Thymus (tissue), 11 donors: ENCODE results near the gene SMAD1. TPM values are rescaled to one million over a fixed set of nuclear protein-coding genes. Genes with fewer than 3 reads are reported as not detected.
A peak's percentile ranks its signal among the peaks of the same experiment; 100 is the strongest.
"Not testable (repeated sequence)": the region's sequence is repeated elsewhere in the genome, so short reads cannot be mapped to it uniquely, and the experiment has no call there.

ENCODE experiments used
- DNase-seq, 9 donors: peaks; one replicate each; pipeline ENCODE4 v3.0.0-alpha.2; 2013; ENCODE audit warnings: low spot score in 9 of 9, low read depth in 6 of 9, missing footprints in 1 of 9
- H3K27ac ChIP-seq, 2 donors: one replicate each; pipeline ENCODE4 v1.5.1; 2013; ENCODE audit warnings: control low read depth in 1 of 2, low read depth in 1 of 2, low read length in 1 of 2, mild to moderate bottlenecking in 1 of 2, moderate library complexity in 1 of 2
- H3K27me3 ChIP-seq, 2 donors: one replicate each; pipeline ENCODE4 v1.5.1; 2013; ENCODE audit warnings: low read length in 1 of 2; ENCODE audit not compliant: control insufficient read depth in 2 of 2, insufficient read depth in 1 of 2
- H3K36me3 ChIP-seq, 2 donors: one replicate each; pipeline ENCODE4 v1.5.1; 2013; ENCODE audit warnings: low read length in 1 of 2, mild to moderate bottlenecking in 1 of 2, moderate library complexity in 1 of 2; ENCODE audit not compliant: control insufficient read depth in 2 of 2, insufficient read depth in 2 of 2
- H3K4me1 ChIP-seq, 2 donors: one replicate each; pipeline ENCODE4 v1.5.1; 2013; ENCODE audit warnings: low read length in 2 of 2; ENCODE audit not compliant: control insufficient read depth in 2 of 2, insufficient read depth in 2 of 2
- H3K4me3 ChIP-seq, 2 donors: one replicate each; pipeline ENCODE4 v1.5.1; 2013; ENCODE audit warnings: low read length in 2 of 2, control low read depth in 1 of 2, mild to moderate bottlenecking in 1 of 2
- H3K9me3 ChIP-seq, 2 donors: one replicate each; pipeline ENCODE4 v1.5.1; 2013; ENCODE audit warnings: low read length in 1 of 2, mild to moderate bottlenecking in 1 of 2; ENCODE audit not compliant: control insufficient read depth in 2 of 2, insufficient read depth in 1 of 2
- WGBS: extraction: QIAGEN DNeasy Blood & Tissue Kit; methylation state at CpG from one replicate; pipeline ENCODE4 v1.1.7; 2013; 5-methylcytosine and 5-hydroxymethylcytosine counted together
- polyA plus RNA-seq: library from polyadenylated mRNA; stranded (reverse); fragments of 200-250 nt; gene quantifications from one replicate; pipeline ENCODE4 v1.2.3, GENCODE V29; 2013
- total RNA-seq: library from RNA; stranded (reverse); fragments of 120-200 nt; gene quantifications from one replicate; pipeline ENCODE4 v1.2.4, GENCODE V29; 2013
- donor health status: healthy.

The SMAD1 gene
- total and polyA plus RNA-seq, 2 donors: 6.8 to 23.5 TPM

DNA sequence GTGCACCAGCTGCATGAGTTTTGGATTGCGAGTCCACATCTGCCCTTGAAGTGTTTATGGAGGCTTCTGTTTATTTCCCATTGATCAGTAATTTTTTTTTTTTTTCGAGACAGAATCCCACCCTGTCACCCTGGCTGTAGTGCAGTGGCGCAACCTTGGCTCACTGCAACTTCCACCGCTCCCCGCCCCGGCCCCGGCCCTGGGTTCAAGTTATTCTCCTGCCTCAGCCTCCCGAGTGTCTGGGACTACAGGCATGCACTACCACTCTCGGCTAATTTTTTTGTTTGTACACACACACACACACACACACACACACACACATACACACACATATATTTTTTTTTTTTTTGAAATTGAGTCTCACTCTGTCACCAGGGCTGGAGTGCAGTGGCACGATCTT, 46.1 kb downstream of the SMAD1 start:
- Histone ChIP-seq H3K9me3 (peaks cover 0 to 3% of the 10 kb centered on the region in 2 donors), H3K36me3 (no peaks in the 10 kb centered on the region), H3K4me1 (peaks cover 0 to 13% of the 10 kb centered on the region in 2 donors), H3K27ac (no peak overlapping the region), H3K27me3 (no peaks in the 10 kb centered on the region), H3K4me3 (no peak overlapping the region)
- WGBS: 98% methylated on average over 10 of the region's 10 CpGs
- DNase-seq: no peak

DNA sequence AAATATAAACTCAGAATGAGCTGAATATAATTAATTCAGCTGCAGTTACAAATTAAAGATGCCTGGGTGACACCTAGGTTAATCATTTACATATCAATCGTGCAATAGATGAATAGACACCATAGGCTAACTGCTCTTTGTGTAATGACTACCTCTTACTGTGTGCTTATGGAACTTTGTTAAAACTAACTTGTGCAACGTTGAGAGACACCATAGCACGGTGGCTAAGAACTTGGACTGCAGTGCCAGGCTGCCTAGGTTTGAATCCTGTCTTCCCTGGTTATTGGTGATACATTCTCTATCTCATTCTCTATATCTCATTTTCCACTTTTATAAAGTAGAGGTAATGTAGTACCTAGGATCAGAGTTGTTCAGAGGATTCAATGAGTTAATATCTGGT, 46.9 kb downstream of the SMAD1 start:
- no peaks in the 10 kb centered on the region for H3K36me3 ChIP-seq
- no peak overlapping the region for H3K4me3 ChIP-seq
- peaks cover 0 to 2% of the 10 kb centered on the region in 2 donors for H3K9me3 ChIP-seq
- no peaks in the 10 kb centered on the region for H3K27me3 ChIP-seq
- H3K27ac ChIP-seq: no peak overlapping the region
- whole genome bisulfite sequencing: 98% methylated on average over 3 of the region's 3 CpGs
- peaks cover 0 to 11% of the 10 kb centered on the region in 2 donors for H3K4me1 ChIP-seq
- no peak for DNase-seq

DNA sequence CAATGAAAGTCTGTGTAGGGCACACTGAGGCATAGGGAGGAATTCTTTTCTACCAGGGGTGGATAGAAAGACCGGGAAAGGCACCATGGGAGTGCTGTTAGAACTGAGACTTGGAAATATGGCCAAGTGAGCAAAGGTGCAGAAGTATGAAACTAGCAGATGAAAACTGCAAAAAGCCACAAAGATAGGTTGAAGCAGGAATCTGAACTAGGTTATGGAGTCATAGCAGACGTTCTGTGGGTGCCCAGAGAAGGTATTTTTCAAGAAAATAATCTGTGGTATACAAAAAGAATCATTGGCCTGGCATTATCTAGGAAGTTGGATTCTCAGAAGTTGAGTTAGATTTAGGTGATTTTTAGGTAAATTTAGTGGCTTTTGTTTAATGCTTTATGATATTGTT, 48.5 kb downstream of the SMAD1 start:
- 87% methylated on average over 2 of the region's 2 CpGs for WGBS
- Histone ChIP-seq H3K4me3 (no peak overlapping the region), H3K27ac (no peak overlapping the region), H3K27me3 (no peaks in the 10 kb centered on the region), H3K36me3 (no peaks in the 10 kb centered on the region), H3K4me1 (peaks cover 0 to 3% of the 10 kb centered on the region in 2 donors), H3K9me3 (no peaks in the 10 kb centered on the region)
- no peak for DNase-seq

DNA sequence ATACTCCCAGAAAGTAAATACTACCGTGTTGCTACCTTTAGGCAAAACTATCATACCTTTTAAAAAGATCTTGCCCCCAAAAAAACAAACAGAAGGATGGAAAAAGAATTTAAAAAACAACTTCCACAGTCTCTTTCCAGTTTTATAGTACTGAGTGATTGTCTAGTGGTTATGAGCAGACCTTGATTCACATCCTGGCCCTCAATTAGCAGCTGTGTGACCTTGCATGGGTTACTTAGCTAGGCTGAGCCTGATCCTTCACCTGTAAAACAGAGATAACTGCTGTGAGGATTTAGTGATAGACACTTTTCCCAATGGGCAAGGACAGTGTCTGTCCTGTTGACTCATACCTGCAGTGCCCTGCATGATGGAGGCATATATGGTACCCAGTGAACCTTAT, 49.0 kb downstream of the SMAD1 start:
- no peaks in the 10 kb centered on the region for H3K9me3 ChIP-seq
- no peaks in the 10 kb centered on the region for H3K36me3 ChIP-seq
- DNase-seq: no peak
- H3K27ac ChIP-seq: no peak overlapping the region
- WGBS: 100% methylated on average over 1 of the region's 1 CpG
- no peaks in the 10 kb centered on the region for H3K4me1 ChIP-seq
- no peak overlapping the region for H3K4me3 ChIP-seq
- no peaks in the 10 kb centered on the region for H3K27me3 ChIP-seq

DNA sequence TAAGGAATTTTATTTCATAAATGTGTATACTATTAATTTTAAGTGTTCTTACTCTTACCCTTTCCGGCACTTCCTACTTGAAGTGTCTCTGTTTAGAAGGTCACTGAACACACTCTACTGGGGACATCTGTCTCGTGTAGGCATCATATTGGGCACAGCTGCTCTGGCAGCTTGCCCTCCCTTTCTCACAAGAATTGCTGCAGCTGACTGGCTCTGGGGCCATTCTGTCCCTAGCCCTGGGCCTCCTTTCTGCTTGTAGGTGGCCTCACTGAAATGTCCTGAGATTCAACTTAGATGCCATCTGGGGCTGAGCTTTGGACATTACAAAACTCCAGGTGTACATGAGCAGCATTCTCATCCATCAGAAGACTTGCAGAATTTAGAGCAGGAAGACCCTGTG, 49.6 kb downstream of the SMAD1 start:
- WGBS: 84% methylated on average over 2 of the region's 2 CpGs

DNA sequence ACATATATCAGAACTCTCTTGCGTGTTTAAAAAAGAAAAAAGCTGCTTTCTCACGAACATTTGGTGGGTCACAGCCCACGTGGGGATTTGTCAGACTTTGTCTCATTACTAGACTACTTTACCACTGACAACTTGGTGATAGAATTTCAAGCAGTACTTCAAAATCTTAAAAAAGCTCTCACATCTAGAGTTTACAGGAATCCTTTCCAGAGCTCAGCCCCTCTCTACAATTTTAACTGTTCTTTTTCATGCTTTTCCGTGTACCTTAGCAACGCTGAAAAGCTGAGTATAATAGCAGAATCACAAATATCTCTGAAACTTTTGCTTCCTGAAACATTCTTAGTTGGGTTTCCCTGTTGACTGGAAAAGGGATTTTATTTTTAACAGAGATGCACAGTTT, 50.2 kb downstream of the SMAD1 start:
- DNase-seq: no peak
- 95% methylated on average over 5 of the region's 5 CpGs for WGBS

More for the DNA sequence above, 49.6 kb downstream of the SMAD1 start:
- DNase-seq: no peak
- Histone ChIP-seq H3K4me3 (no peak overlapping the region), H3K9me3 (no peaks in the 10 kb centered on the region), H3K36me3 (no peaks in the 10 kb centered on the region), H3K27ac (peak overlapping the region in 1 of 2 donors; percentile 13), H3K4me1 (no peaks in the 10 kb centered on the region), H3K27me3 (no peaks in the 10 kb centered on the region)

DNA sequence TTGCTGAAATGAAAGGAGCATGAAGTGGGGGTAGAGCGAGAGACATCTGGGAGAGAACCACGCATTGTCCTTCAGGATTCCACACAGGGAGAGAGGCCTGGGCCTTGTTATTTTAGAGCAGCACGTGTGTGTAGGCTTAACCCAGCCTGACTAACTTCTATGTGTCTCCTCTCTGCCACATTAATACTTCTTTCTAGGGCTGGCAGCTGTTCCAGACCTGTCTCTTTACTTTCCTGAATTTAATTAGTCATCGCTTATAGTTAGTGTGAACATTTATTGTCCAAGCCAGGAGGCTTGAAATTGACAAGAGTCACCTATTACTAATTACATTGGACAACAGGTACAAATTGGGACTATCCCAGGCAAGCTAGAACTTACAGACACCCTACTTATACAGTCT, 51.3 kb downstream of the SMAD1 start:
- WGBS: 95% methylated on average over 4 of the region's 4 CpGs
- no peak overlapping the region for H3K4me3 ChIP-seq
- no peak overlapping the region for H3K27ac ChIP-seq
- no peak for DNase-seq
- no peaks in the 10 kb centered on the region for H3K27me3 ChIP-seq
- H3K9me3 ChIP-seq: no peaks in the 10 kb centered on the region
- no peaks in the 10 kb centered on the region for H3K4me1 ChIP-seq
- H3K36me3 ChIP-seq: no peaks in the 10 kb centered on the region

More for the DNA sequence above, 50.2 kb downstream of the SMAD1 start:
- Histone ChIP-seq H3K36me3 (no peaks in the 10 kb centered on the region), H3K4me1 (no peaks in the 10 kb centered on the region), H3K4me3 (no peak overlapping the region), H3K27ac (no peak overlapping the region), H3K9me3 (no peaks in the 10 kb centered on the region), H3K27me3 (no peaks in the 10 kb centered on the region)

DNA sequence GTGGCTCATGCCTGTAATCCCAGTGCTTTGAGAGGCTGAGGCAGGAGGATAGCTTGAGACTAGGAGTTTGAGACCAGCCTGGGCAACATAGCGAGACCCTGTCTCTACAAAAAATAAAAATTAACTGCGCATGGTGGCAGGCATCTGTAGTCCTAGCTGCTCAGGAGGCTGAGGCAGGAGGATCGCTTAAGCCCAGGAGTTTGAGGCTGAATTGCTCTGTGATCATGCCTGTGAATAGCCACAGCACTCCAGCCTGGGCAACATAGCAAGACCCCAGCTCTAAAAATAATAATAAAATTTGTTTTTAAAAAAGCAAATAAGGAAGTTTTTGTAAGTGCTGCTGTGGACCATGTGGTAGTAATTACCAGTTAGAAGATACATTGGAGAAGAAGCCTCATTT, 51.8 kb downstream of the SMAD1 start:
- not testable (repeated sequence) for H3K4me1 ChIP-seq, H3K27me3 ChIP-seq, H3K9me3 ChIP-seq, H3K4me3 ChIP-seq, H3K36me3 ChIP-seq, H3K27ac ChIP-seq, DNase-seq
- WGBS: 98% methylated on average over 3 of the region's 3 CpGs

DNA sequence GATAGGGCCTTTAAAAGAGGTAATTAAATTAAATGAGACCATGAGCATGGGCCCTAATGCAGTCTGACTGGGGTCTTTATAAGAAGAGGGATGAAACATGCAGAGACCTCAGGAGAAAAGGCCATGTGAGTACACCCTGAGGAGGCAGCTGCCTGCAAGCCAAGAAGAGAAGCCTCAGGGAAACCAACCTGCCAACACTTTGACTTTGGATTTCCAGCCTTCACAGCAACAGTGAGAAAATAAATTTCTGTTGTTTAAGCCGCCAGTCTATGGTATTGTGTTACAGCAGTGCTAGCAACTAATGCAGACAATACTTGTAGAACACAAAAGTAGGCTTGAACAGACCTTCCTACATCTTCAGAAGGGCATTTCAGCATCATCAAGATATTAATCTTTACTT, 52.3 kb downstream of the SMAD1 start:
- Histone ChIP-seq H3K9me3 (no peaks in the 10 kb centered on the region), H3K4me1 (no peaks in the 10 kb centered on the region), H3K36me3 (no peaks in the 10 kb centered on the region), H3K4me3 (no peak overlapping the region), H3K27me3 (no peaks in the 10 kb centered on the region), H3K27ac (no peak overlapping the region)
- no peak for DNase-seq
- 98% methylated on average over 1 of the region's 1 CpG for WGBS

DNA sequence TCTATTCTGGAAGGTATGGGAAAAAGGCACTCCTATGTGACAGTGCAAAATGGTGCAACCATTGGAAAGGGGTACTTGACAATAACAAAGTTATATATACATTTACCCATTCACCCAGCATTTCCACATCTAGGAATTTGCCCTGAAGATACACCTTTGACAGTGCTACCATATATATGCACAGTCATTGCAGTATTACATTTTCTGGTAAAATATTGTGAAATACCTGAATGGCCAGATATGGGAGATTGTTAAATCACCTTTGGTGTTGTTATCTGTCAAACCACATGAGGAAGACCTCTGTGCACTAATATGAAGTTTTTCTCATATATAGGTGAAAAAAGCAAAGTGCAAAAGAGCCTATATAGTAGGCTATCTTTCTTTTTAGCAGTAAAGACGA, 53.5 kb downstream of the SMAD1 start:
- Histone ChIP-seq H3K4me1 (no peaks in the 10 kb centered on the region), H3K36me3 (peaks cover 0 to 6% of the 10 kb centered on the region in 2 donors), H3K27me3 (no peaks in the 10 kb centered on the region), H3K9me3 (no peaks in the 10 kb centered on the region), H3K4me3 (no peak overlapping the region), H3K27ac (no peak overlapping the region)
- 96% methylated on average over 1 of the region's 1 CpG for WGBS
- DNase-seq: no peak
